BE2C (cell line): ENCODE measurements around the gene TYMP. TPM values are rescaled to one million over a fixed set of nuclear protein-coding genes. Genes with fewer than 3 reads are reported as not detected.

ENCODE experiments used
- DNase-seq: peaks from one replicate; pipeline ENCODE4 v3.0.0-alpha.2; 2020
- H3K27me3 ChIP-seq: fragments of 250-450 bp; sonication (Bioruptor Pico); 2 replicates; pipeline ENCODE4 v1.5.1; 2020; ENCODE audit warnings: mild to moderate bottlenecking
- H3K36me3 ChIP-seq: fragments of 250-450 bp; sonication (Bioruptor Pico); 2 replicates; pipeline ENCODE4 v1.5.1; 2020; ENCODE audit warnings: mild to moderate bottlenecking
- H3K4me1 ChIP-seq: fragments of 250-450 bp; sonication (Bioruptor Pico); 2 replicates; pipeline ENCODE4 v1.5.1; 2020
- H3K4me3 ChIP-seq: 2 replicates; pipeline ENCODE4 v1.5.1; 2011; ENCODE audit warnings: low read depth, low read length
- H3K9me3 ChIP-seq: fragments of 250-450 bp; sonication (Bioruptor Pico); 2 replicates; pipeline ENCODE4 v1.5.1; 2020
- CTCF ChIP-seq: IDR thresholded peaks from 2 replicates; pipeline ENCODE4 v1.5.1; 2012; ENCODE audit warnings: mild to moderate bottlenecking, low read depth, low read length
- polyA plus RNA-seq: library from polyadenylated mRNA; unstranded; fragments of >200 nt; gene quantifications from one replicate; pipeline ENCODE4 v1.2.1, GENCODE V29; 2012; ENCODE audit warnings: low read depth, missing spikeins; ENCODE audit not compliant: insufficient read length, insufficient read depth

The TYMP gene
- 5.2 TPM for polyA plus RNA-seq

- Histone ChIP-seq H3K4me1 (peaks cover 12% of the 10 kb centered on the region; the same call in 1 of the 2 replicates), H3K9me3 (peaks cover 5% of the 10 kb centered on the region; the same call in 1 of the 2 replicates), H3K27me3 (peaks cover 47% of the 10 kb centered on the region), H3K4me3 (no peak within 1 kb of the TSS), H3K36me3 (no peaks in the 10 kb centered on the region)
- no peak for TF ChIP-seq CTCF
- DNase-seq, result no peak
Observed at GRCh38 chr22:50529897-50530579, at the start of gene TYMP. TYMP (minus strand) TSS chr22:50530012; CDS start chr22:50529709, 303 bp downstream.

GRCh38 chr22:50578776-50579310 is 49.0 kb upstream of the TYMP start:
- H3K36me3 ChIP-seq, result 0 out of 2 replicates have a peak, but pooled peaks cover 3% of the 10 kb centered on the region
- H3K4me3 ChIP-seq, result no peak overlapping the region
- no peaks in the 10 kb centered on the region for H3K9me3 ChIP-seq
- no peaks in the 10 kb centered on the region for H3K4me1 ChIP-seq
- no peak for DNase-seq
- no peak for TF ChIP-seq CTCF
- H3K27me3 ChIP-seq, result no peaks in the 10 kb centered on the region

GRCh38 chr22:50577987-50578775 is 48.4 kb upstream of the TYMP start, which contains the start of gene CPT1B:
CPT1B (minus strand) TSS chr22:50578427; CDS start chr22:50577915, 512 bp downstream.
- H3K27me3 ChIP-seq, result no peaks in the 10 kb centered on the region
- H3K4me1 ChIP-seq, result no peaks in the 10 kb centered on the region
- TF ChIP-seq CTCF, result no peak
- 0 out of 2 replicates have a peak, but pooled peaks cover 3% of the 10 kb centered on the region for H3K36me3 ChIP-seq
- no peaks in the 10 kb centered on the region for H3K9me3 ChIP-seq
- no peak within 1 kb of the TSS for H3K4me3 ChIP-seq
- DNase-seq, result no peak

GRCh38 chr22:50577697-50577986 is 47.8 kb upstream of the TYMP start:
- TF ChIP-seq CTCF, result no peak
- DNase-seq, result no peak
- Histone ChIP-seq H3K4me3 (no peak overlapping the region), H3K4me1 (no peaks in the 10 kb centered on the region), H3K27me3 (no peaks in the 10 kb centered on the region), H3K9me3 (no peaks in the 10 kb centered on the region), H3K36me3 (0 out of 2 replicates have a peak, but pooled peaks cover 3% of the 10 kb centered on the region)

- no peak for DNase-seq
- Histone ChIP-seq H3K4me3 (no peak overlapping the region), H3K9me3 (no peaks in the 10 kb centered on the region), H3K36me3 (0 out of 2 replicates have a peak, but pooled peaks cover 3% of the 10 kb centered on the region), H3K27me3 (no peaks in the 10 kb centered on the region), H3K4me1 (no peaks in the 10 kb centered on the region)
- TF ChIP-seq CTCF, result no peak
Observed at GRCh38 chr22:50576806-50577696, 47.2 kb upstream of the TYMP start.
